Measurements from ENCODE around the gene MYF6.

MYF6 gene

DNA sequence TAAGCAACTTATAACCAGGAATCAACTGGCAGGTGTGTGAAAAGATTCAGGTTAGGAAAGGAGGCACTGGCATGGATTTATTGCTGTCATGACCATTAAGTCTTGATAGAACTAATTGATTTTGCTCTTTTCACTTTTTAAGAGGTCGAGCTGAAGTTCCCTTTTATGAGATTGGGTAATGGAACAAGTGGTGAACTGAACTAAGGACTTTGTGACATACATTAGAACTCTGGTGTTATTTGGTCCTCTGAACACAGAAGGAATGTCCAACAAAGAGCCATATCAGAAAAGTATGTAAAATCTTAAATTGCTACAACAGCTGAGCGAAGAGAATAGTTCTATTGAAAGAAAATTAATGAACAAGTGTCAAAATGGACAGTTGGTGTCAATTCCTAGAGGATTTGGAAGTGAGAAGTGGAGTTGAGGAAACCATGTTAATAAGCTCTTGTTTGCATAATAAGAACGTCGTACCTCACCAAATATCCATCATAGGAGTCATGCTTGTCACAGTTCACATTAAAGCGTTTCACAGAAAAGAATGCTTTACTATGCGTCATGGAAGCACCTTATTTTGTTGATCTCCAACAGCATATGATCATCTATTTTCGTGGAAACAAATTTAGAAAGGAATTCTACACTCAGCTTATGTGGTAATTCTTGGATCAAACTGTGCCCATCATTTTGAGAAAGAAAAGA lies 8.4 kb upstream of the MYF6 start:
- no peaks in the 10 kb centered on the region for H3K27me3 Mint-ChIP-seq
- no peak overlapping the region for H3K4me3 Mint-ChIP-seq
- DNase-seq (no peak), ATAC-seq (no peak)
- H3K4me1 Mint-ChIP-seq = no peaks in the 10 kb centered on the region
- peaks cover 0 to 7% of the 10 kb centered on the region in 2 donors for H3K9me3 Mint-ChIP-seq
- no peak overlapping the region for H3K27ac Mint-ChIP-seq

DNA sequence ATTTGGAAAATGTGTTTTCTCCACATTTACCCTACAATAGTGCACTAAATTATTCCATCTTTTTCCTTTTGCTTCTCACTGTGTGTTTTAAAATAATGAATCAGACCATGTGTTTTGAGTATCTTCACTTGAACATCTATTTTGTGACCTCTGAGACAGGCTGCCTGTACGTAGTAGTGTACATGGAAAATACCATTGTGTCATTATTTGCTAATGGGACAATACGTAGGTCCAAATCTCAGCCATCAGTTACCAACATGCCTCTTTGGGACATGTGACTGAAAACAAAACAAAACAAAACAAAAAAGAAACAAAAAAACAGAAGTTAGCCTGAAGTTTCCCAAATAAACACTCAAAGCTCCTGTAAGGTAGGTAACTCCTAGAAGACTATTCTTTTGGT lies 7.1 kb upstream of the MYF6 start:
- DNase-seq (no peak), ATAC-seq (no peak)
- Mint-ChIP-seq H3K4me3 (no peak overlapping the region), H3K9me3 (peaks cover 0 to 7% of the 10 kb centered on the region in 2 donors), H3K27me3 (no peaks in the 10 kb centered on the region), H3K4me1 (no peaks in the 10 kb centered on the region), H3K27ac (no peak overlapping the region)

DNA sequence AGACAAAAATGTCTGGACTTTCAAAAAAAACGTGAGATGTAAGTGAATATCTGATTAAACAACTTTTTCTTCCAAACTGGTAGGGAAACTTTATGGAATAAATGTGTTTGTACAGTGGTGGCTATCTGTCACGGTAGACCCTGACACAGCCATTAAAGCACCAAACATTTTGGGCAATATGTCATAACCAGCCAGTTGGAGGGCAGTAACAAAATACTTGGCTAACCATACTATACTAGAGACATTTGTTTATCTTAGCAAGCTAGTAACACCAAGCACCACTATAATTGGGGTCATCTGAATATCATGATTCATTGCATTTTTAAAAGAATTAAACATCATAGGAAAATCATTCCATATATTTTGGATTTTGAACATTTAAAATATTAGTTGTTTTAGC lies 6.0 kb upstream of the MYF6 start:
- ATAC-seq (no peak), DNase-seq (no peak)
- H3K4me1 Mint-ChIP-seq = no peaks in the 10 kb centered on the region
- H3K4me3 Mint-ChIP-seq = no peak overlapping the region
- H3K9me3 Mint-ChIP-seq = peaks cover 0 to 7% of the 10 kb centered on the region in 2 donors
- H3K27me3 Mint-ChIP-seq = no peaks in the 10 kb centered on the region
- no peak overlapping the region for H3K27ac Mint-ChIP-seq

GRCh38 chr12:80702889-80703805 lies 4.3 kb upstream of the MYF6 start:
- Mint-ChIP-seq H3K27me3 (peaks cover 17% of the 10 kb centered on the region), H3K27ac (no peak overlapping the region), H3K4me1 (no peaks in the 10 kb centered on the region), H3K4me3 (no peak overlapping the region), H3K9me3 (peaks cover 0 to 7% of the 10 kb centered on the region in 2 donors)
- DNase-seq = no peak
- ATAC-seq = no peak

DNA sequence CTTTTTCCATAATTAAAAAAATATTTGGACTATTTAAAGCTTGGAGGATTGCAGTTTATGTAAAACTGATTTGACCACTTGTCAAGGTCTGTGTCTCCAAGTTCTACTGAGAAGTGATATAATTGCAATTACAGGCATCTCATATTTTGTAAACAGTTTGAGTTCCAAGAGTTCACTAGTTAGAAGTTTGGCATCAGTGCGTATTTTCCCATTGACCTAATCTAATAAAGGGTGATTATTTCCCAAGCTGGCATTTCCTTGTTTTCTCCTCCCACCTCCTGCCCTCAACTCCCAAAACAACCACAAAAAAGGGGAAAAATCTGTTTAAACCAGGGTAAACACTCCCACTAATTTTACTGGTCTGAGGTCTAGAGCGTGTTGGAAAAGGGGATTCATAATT lies 3.0 kb upstream of the MYF6 start:
- Mint-ChIP-seq H3K4me3 (no peak overlapping the region), H3K9me3 (peaks cover 0 to 7% of the 10 kb centered on the region in 2 donors), H3K27me3 (peaks cover 30% of the 10 kb centered on the region), H3K4me1 (no peaks in the 10 kb centered on the region), H3K27ac (no peak overlapping the region)
- no peak for DNase-seq
- no peak for ATAC-seq

DNA sequence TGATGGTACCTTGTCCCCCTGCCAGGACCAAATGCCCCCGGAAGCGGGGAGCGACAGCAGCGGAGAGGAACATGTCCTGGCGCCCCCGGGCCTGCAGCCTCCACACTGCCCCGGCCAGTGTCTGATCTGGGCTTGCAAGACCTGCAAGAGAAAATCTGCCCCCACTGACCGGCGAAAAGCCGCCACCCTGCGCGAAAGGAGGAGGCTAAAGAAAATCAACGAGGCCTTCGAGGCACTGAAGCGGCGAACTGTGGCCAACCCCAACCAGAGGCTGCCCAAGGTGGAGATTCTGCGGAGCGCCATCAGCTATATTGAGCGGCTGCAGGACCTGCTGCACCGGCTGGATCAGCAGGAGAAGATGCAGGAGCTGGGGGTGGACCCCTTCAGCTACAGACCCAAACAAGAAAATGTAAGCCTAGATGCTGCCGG lies 410 bp downstream of the MYF6 start:
- Mint-ChIP-seq H3K4me3 (no peak overlapping the region), H3K4me1 (no peaks in the 10 kb centered on the region)

DNA sequence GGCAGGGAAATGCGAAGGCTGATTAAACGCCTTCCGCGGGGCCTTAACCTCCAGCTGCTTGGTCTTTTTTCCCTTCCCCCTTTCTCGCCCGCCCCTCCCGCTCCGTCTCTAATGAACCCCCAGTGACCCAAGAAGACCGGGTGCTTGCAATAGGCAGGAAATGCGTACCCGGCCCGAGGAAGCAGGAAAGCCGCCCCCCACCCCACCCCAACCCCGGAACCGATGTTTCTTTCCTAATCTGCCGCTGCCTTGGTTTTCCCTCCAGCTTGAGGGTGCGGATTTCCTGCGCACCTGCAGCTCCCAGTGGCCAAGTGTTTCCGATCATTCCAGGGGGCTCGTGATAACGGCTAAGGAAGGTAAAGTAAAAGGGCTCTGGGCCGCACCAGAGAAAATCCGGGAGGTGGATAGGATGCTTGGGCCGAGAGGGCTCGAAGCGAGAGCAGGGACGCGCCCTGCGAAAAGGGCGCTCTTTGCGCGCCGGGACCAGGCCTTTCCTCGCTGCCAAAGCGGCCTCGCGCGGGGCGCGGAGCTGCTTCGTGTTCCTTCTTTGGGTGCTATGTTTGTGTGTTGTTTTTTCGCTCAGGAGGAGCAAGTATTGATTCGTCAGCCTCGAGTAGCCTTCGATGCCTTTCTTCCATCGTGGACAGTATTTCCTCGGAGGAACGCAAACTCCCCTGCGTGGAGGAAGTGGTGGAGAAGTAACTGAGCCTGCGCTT lies 983 bp downstream of the MYF6 start:
- Mint-ChIP-seq H3K4me1 (no peaks in the 10 kb centered on the region), H3K4me3 (no peak overlapping the region), H3K27ac (no peak overlapping the region), H3K27me3 (peaks cover 45% of the 10 kb centered on the region), H3K9me3 (peaks cover 1 to 7% of the 10 kb centered on the region in 2 donors)
- no peak for ATAC-seq
- DNase-seq = no peak

More for the DNA sequence above, 410 bp downstream of the MYF6 start:
- Mint-ChIP-seq H3K9me3 (peaks cover 7% of the 10 kb centered on the region in 2 donors), H3K27ac (no peak overlapping the region), H3K27me3 (peaks cover 45% of the 10 kb centered on the region)
- DNase-seq = no peak
- no peak for ATAC-seq

DNA sequence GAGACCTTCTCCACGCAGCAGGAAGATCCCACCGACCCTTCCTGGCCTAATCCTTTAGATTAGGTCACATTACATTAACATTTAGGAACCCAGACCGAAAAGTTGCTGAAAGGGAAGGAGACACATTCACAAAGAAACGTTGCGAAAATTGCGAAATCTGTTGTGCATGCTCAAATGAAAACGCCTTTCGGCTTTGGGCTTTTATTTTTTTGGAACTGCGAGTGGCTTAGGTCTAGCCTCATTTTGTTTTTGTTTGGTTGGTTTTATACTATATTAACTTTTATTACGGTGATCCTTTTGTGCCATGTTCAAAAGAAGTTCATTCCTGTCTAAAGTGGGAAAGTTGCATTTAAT lies 1.5 kb downstream of the MYF6 start:
- DNase-seq = no peak

DNA sequence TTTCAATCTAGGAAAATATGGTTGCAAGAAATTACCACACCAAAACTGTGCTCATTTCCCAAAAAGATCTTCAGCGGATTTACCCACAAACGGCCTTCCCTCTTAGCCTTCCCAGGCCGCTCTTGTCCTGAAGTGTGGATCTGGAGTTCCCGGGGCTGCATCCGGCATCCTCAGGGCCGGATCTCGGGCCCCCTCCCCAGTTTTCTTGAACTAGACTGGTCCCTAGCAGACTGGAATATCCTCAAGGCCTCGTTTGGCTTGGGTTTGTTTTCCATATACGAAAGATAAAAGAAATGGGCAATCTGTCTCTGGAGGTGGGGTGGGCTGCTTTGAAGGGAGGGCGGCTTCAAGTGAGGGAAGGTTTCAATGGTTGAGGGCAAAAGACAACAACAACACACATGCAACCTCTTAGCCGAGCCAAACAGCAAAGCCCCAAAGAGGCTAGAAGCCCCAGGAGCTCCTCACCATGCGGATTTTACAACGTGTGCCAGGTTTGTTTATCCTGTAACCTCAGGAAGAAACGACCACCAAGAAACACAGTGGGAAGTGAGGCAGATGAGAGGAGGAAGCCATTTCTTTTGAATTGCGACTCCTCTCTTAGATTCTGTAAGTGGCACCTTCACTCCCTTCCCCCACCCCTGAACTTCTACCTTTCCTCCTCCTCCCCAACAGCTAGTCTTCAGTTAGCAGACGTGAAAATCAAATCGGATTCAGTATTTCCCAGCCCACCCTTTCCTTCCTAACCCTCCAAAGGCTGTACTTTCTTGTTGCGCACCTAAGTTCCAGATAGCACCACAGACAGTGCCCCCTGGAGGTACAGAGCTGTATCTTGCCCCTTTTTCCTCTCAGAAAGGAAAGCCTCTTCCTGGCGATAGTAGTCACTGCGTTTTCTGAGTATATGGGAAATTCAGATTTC lies 2.6 kb downstream of the MYF6 start:
- Mint-ChIP-seq H3K4me3 (no peak overlapping the region), H3K27me3 (peaks cover 62% of the 10 kb centered on the region)
- DNase-seq = no peak

More for the DNA sequence above, 1.5 kb downstream of the MYF6 start:
- H3K27me3 Mint-ChIP-seq = peaks cover 50% of the 10 kb centered on the region
- H3K27ac Mint-ChIP-seq = no peak overlapping the region
- peaks cover 0 to 7% of the 10 kb centered on the region in 2 donors for H3K9me3 Mint-ChIP-seq
- no peak overlapping the region for H3K4me3 Mint-ChIP-seq
- no peak for ATAC-seq
- H3K4me1 Mint-ChIP-seq = no peaks in the 10 kb centered on the region

GRCh38 chr12:80710727-80711449 lies 3.5 kb downstream of the MYF6 start:
- Mint-ChIP-seq H3K4me3 (no peak overlapping the region), H3K4me1 (no peaks in the 10 kb centered on the region), H3K27ac (no peak overlapping the region), H3K9me3 (peaks cover 0 to 7% of the 10 kb centered on the region in 2 donors), H3K27me3 (peaks cover 69% of the 10 kb centered on the region)
- DNase-seq = no peak
- ATAC-seq = no peak

More for the DNA sequence above, 2.6 kb downstream of the MYF6 start:
- Mint-ChIP-seq H3K27ac (no peak overlapping the region), H3K4me1 (no peaks in the 10 kb centered on the region), H3K9me3 (peaks cover 0 to 7% of the 10 kb centered on the region in 2 donors)
- no peak for ATAC-seq

DNA sequence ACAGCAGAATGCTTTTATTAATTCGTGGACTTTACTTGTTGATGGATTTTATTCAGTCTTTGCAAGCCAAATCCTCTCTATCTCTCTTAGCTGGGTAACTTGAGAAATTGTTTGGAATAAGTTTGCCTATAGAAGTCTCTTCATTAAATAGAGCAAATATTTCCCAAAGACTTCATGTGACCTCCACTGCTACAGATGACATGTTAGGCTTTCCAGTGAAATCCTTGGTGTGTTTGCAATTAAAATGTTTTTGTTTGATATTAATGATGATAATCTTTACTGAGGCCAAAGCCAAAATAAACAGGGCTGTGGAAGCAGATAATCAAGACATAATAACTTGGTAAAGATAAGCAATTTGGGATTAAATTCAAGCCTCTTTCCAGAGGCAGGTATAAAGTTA lies 4.4 kb downstream of the MYF6 start:
- no peaks in the 10 kb centered on the region for H3K4me1 Mint-ChIP-seq
- H3K27ac Mint-ChIP-seq = no peak overlapping the region
- DNase-seq (no peak), ATAC-seq (no peak)
- H3K27me3 Mint-ChIP-seq = peaks cover 74% of the 10 kb centered on the region
- peaks cover 0 to 7% of the 10 kb centered on the region in 2 donors for H3K9me3 Mint-ChIP-seq
- H3K4me3 Mint-ChIP-seq = no peak overlapping the region

DNA sequence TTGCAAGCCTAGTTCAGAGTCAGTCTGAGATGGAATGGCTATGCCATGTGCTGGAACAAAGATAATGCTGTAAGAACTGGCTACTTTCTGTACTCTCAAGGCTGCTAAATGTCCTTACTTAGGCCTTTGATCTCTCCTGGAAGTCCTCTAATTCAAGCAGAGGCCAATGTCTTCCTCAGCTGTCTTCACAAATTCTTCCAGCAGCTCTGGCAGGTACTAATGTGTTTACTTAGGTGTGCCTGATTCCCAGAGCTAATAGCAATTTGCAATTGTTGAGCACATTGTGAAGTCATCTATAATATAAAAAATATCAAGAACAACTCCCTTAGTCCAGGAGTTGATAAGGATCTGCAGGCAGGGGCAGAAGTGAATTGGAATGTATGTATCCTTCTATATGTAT lies 5.4 kb downstream of the MYF6 start:
- no peak for DNase-seq
- no peak for ATAC-seq
- Mint-ChIP-seq H3K9me3 (peaks cover 0 to 7% of the 10 kb centered on the region in 2 donors), H3K4me3 (no peak overlapping the region), H3K4me1 (no peaks in the 10 kb centered on the region), H3K27me3 (peaks cover 66% of the 10 kb centered on the region), H3K27ac (no peak overlapping the region)

- H3K4me3 Mint-ChIP-seq = no peak overlapping the region
- DNase-seq = no peak
- peaks cover 66% of the 10 kb centered on the region for H3K27me3 Mint-ChIP-seq
- peaks cover 0 to 7% of the 10 kb centered on the region in 2 donors for H3K9me3 Mint-ChIP-seq
- no peak overlapping the region for H3K27ac Mint-ChIP-seq
- ATAC-seq = no peak
- no peaks in the 10 kb centered on the region for H3K4me1 Mint-ChIP-seq
Measured at GRCh38 chr12:80713419-80713818, 6.0 kb downstream of the MYF6 start.

DNA sequence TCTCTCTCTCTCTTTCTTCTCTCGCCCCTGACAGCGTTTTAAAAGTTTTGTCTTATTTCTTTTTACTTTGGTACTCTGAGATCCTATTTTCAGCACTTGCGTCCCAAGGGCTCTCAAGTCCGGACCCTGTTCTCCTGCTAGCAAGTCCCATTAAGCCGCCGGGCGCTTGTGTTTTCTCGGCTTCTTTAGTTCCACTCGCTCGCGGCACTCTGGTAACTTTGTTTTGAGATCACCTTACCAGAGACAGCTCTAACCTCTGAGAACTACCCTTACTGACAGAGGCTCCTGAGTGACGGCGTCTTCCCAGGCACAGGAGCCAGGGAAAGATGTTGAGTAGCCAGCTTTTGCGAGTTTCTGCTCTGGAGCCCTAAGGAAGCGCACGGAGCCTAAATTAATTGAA lies 6.6 kb downstream of the MYF6 start:
- DNase-seq (no peak), ATAC-seq (no peak)
- peaks cover 0 to 7% of the 10 kb centered on the region in 2 donors for H3K9me3 Mint-ChIP-seq
- H3K27me3 Mint-ChIP-seq = peaks cover 65% of the 10 kb centered on the region
- H3K4me3 Mint-ChIP-seq = no peak overlapping the region
- no peaks in the 10 kb centered on the region for H3K4me1 Mint-ChIP-seq
- no peak overlapping the region for H3K27ac Mint-ChIP-seq

Data from stimulated activated naive CD8-positive, alpha-beta T cell treated with anti-CD3 and anti-CD28 coated beads, Interleukin-15, amount 100 ng/mL, for 72 hours (primary cell).